H1 (cell line): ENCODE results near the gene TOP3A.

ENCODE experiments used
- CREB1 ChIP-seq: IDR thresholded peaks from 2 replicates; pipeline ENCODE4 v1.6.1; 2012; ENCODE audit warnings: inconsistent platforms
- CTCF ChIP-seq, 3 experiments: IDR thresholded peaks; 1 replicate in 2 of 3; 2 replicates in 1 of 3; pipeline versions ENCODE4 v1.5.1 to v1.6.1; 2011; ENCODE audit warnings: low read length in 3 of 3, mild to moderate bottlenecking in 3 of 3, inconsistent platforms in 2 of 3, low read depth in 1 of 3, moderate library complexity in 1 of 3; ENCODE audit not compliant: insufficient read depth in 1 of 3; ENCODE audit errors: control extremely low read depth in 1 of 3
- FOSL1 ChIP-seq: IDR thresholded peaks from 2 replicates; pipeline ENCODE4 v1.6.1; 2011; ENCODE audit warnings: mild to moderate bottlenecking, low read depth, low read length, moderate library complexity; ENCODE audit not compliant: insufficient read depth
- POLR2A ChIP-seq, 2 experiments: IDR thresholded peaks; 1 replicate in 1 of 2; 2 replicates in 1 of 2; pipeline ENCODE4 v1.6.1; 2011; ENCODE audit warnings: low read depth in 2 of 2, low read length in 2 of 2, mild to moderate bottlenecking in 2 of 2; ENCODE audit errors: control extremely low read depth in 1 of 2
- SUZ12 ChIP-seq: fragments of 200-600 bp; sonication (generic); IDR thresholded peaks from 2 replicates; pipeline ENCODE4 v1.6.1; 2012; ENCODE audit warnings: mild to moderate bottlenecking, inconsistent platforms, low read length, moderate library complexity, mixed read lengths
- TEAD4 ChIP-seq: IDR thresholded peaks from 2 replicates; pipeline ENCODE4 v1.6.1; 2012; ENCODE audit warnings: low read depth, low read length, inconsistent platforms, mixed read lengths
- YY1 ChIP-seq: IDR thresholded peaks from 2 replicates; pipeline ENCODE4 v1.6.1; 2011; ENCODE audit warnings: low read depth, mild to moderate bottlenecking, low read length

- TF ChIP-seq FOSL1 (no peak), CREB1 (no peak), YY1 (no peak), SUZ12 (no peak), CTCF (IDR thresholded peaks at IDR 0.05; ENCODE audit: control extremely low read depth in 1 of 3, insufficient read depth in 1 of 3, low read depth in 1 of 3, low read length in 3 of 3) (no peak), POLR2A (IDR thresholded peaks at IDR 0.05; ENCODE audit: control extremely low read depth in 1 of 2, low read depth in 2 of 2, low read length in 2 of 2) (no peak), TEAD4 (no peak)
Measured at GRCh38 chr17:18248811-18249210, 66.0 kb downstream of the TOP3A start.
